ENCODE data around the gene ATP11B.

ATP11B gene

GRCh38 chr3:182940266-182940808 is 147.0 kb downstream of the ATP11B start:
- Histone ChIP-seq H3K4me1 (ENCODE audit: control insufficient read depth, insufficient read depth, low read length, poor library complexity, severe bottlenecking) (peaks cover 2% of the 10 kb centered on the region), H3K9me3 (ENCODE audit: control insufficient read depth, low read length) (no peaks in the 10 kb centered on the region), H3K36me3 (ENCODE audit: control insufficient read depth, insufficient read depth, low read length) (no peaks in the 10 kb centered on the region), H3K27ac (ENCODE audit: insufficient read depth, low read length, poor library complexity, severe bottlenecking) (no peak overlapping the region), H3K4me3 (ENCODE audit: insufficient read depth, low read depth, low read length, poor library complexity, severe bottlenecking) (no peak overlapping the region), H3K27me3 (replicated peaks; ENCODE audit: control insufficient read depth, insufficient read depth, low read length, poor library complexity, severe bottlenecking) (no peaks in the 10 kb centered on the region)
- DNase-seq, result no peak

- no peaks in the 10 kb centered on the region for H3K9me3 ChIP-seq (ENCODE audit: control insufficient read depth, low read length)
- no peaks in the 10 kb centered on the region for H3K4me1 ChIP-seq (ENCODE audit: control insufficient read depth, insufficient read depth, low read length, poor library complexity, severe bottlenecking)
- no peak overlapping the region for H3K27ac ChIP-seq (ENCODE audit: insufficient read depth, low read length, poor library complexity, severe bottlenecking)
- DNase-seq, result no peak
- H3K4me3 ChIP-seq (ENCODE audit: insufficient read depth, low read depth, low read length, poor library complexity, severe bottlenecking), result no peak overlapping the region
- peaks cover 1% of the 10 kb centered on the region for H3K36me3 ChIP-seq (ENCODE audit: control insufficient read depth, insufficient read depth, low read length)
- no peaks in the 10 kb centered on the region for H3K27me3 ChIP-seq (replicated peaks; ENCODE audit: control insufficient read depth, insufficient read depth, low read length, poor library complexity, severe bottlenecking)
Observed at GRCh38 chr3:182941719-182942118, 148.4 kb downstream of the ATP11B start.

DNA sequence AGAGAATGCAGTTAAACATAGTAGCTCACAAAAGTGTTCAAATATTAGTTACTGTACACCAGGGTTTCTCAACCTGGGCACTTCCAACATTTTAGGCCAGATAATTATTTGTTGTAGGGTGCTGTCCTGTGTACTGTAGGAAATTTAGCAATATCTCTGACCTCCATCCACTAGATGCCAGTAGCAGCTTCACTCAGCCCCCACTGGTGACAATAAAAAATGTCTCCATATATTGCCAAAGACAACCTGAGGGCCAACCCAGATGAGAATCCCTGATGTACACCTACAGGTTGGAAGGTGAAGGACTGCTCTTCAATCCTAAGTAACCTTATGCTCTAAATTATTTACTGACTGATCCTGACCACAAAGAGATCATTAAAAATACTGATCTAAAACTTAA is 154.6 kb downstream of the ATP11B start:
- Histone ChIP-seq H3K27me3 (replicated peaks; ENCODE audit: control insufficient read depth, insufficient read depth, low read length, poor library complexity, severe bottlenecking) (no peaks in the 10 kb centered on the region), H3K36me3 (ENCODE audit: control insufficient read depth, insufficient read depth, low read length) (peaks cover 5% of the 10 kb centered on the region), H3K4me1 (ENCODE audit: control insufficient read depth, insufficient read depth, low read length, poor library complexity, severe bottlenecking) (no peaks in the 10 kb centered on the region), H3K27ac (ENCODE audit: insufficient read depth, low read length, poor library complexity, severe bottlenecking) (no peak overlapping the region), H3K4me3 (ENCODE audit: insufficient read depth, low read depth, low read length, poor library complexity, severe bottlenecking) (no peak overlapping the region), H3K9me3 (ENCODE audit: control insufficient read depth, low read length) (no peaks in the 10 kb centered on the region)
- no peak for DNase-seq

DNA sequence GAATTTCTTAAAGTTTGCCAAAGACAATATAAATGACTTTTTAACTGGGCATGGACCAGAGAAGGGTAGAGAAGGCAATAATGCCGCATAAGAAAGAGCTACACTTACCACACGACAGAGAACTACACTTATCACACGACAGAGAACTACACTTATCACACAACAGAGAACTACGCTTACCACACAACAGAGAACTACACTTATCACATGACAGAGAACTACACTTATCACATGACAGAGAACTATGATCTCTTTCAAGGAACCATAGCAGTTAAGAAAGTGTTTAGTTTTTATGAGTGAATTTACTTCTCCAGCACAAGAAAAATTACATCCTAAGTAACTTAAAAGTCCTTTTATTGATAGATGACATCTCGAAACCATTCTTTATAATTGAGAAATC is 155.0 kb downstream of the ATP11B start:
- no peak for DNase-seq
- Histone ChIP-seq H3K36me3 (ENCODE audit: control insufficient read depth, insufficient read depth, low read length) (peaks cover 5% of the 10 kb centered on the region), H3K27me3 (replicated peaks; ENCODE audit: control insufficient read depth, insufficient read depth, low read length, poor library complexity, severe bottlenecking) (no peaks in the 10 kb centered on the region), H3K4me3 (ENCODE audit: insufficient read depth, low read depth, low read length, poor library complexity, severe bottlenecking) (no peak overlapping the region), H3K27ac (ENCODE audit: insufficient read depth, low read length, poor library complexity, severe bottlenecking) (no peak overlapping the region), H3K9me3 (ENCODE audit: control insufficient read depth, low read length) (no peaks in the 10 kb centered on the region), H3K4me1 (ENCODE audit: control insufficient read depth, insufficient read depth, low read length, poor library complexity, severe bottlenecking) (no peaks in the 10 kb centered on the region)

GRCh38 chr3:182949688-182950087 is 156.4 kb downstream of the ATP11B start:
- Histone ChIP-seq H3K27ac (ENCODE audit: insufficient read depth, low read length, poor library complexity, severe bottlenecking) (no peak overlapping the region), H3K27me3 (replicated peaks; ENCODE audit: control insufficient read depth, insufficient read depth, low read length, poor library complexity, severe bottlenecking) (no peaks in the 10 kb centered on the region), H3K36me3 (ENCODE audit: control insufficient read depth, insufficient read depth, low read length) (peaks cover 5% of the 10 kb centered on the region), H3K4me3 (ENCODE audit: insufficient read depth, low read depth, low read length, poor library complexity, severe bottlenecking) (no peak overlapping the region), H3K4me1 (ENCODE audit: control insufficient read depth, insufficient read depth, low read length, poor library complexity, severe bottlenecking) (no peaks in the 10 kb centered on the region), H3K9me3 (ENCODE audit: control insufficient read depth, low read length) (no peaks in the 10 kb centered on the region)
- DNase-seq, result no peak

- Histone ChIP-seq H3K9me3 (ENCODE audit: control insufficient read depth, low read length) (no peaks in the 10 kb centered on the region), H3K27ac (ENCODE audit: insufficient read depth, low read length, poor library complexity, severe bottlenecking) (no peak overlapping the region), H3K36me3 (ENCODE audit: control insufficient read depth, insufficient read depth, low read length) (peaks cover 12% of the 10 kb centered on the region), H3K4me1 (ENCODE audit: control insufficient read depth, insufficient read depth, low read length, poor library complexity, severe bottlenecking) (no peaks in the 10 kb centered on the region), H3K27me3 (replicated peaks; ENCODE audit: control insufficient read depth, insufficient read depth, low read length, poor library complexity, severe bottlenecking) (no peaks in the 10 kb centered on the region), H3K4me3 (ENCODE audit: insufficient read depth, low read depth, low read length, poor library complexity, severe bottlenecking) (no peak overlapping the region)
- DNase-seq, result no peak
Observed at GRCh38 chr3:182954553-182955235, 161.4 kb downstream of the ATP11B start.

DNA sequence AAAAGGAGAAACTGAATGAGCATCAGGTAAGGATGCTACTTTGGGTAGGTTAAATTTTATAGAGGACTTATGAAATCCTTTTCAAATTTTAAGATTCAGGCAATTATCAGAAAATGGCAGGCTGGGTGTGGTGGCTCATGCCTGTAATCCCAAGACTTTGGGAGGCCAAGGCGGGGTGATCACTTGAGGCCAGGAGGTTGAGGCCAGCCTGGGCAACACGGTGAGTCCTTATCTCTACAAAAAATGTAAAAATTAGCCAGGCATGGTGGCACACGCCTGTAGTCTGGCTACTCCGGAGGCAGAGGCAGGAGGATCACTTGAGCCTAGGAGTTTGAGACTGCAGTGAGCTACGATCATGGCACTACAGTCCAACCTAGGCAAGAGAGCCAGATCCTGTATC is 163.9 kb downstream of the ATP11B start:
- Histone ChIP-seq H3K36me3 (ENCODE audit: control insufficient read depth, insufficient read depth, low read length) (peaks cover 12% of the 10 kb centered on the region), H3K4me1 (ENCODE audit: control insufficient read depth, insufficient read depth, low read length, poor library complexity, severe bottlenecking) (no peaks in the 10 kb centered on the region), H3K9me3 (ENCODE audit: control insufficient read depth, low read length) (no peaks in the 10 kb centered on the region), H3K27ac (ENCODE audit: insufficient read depth, low read length, poor library complexity, severe bottlenecking) (no peak overlapping the region), H3K4me3 (ENCODE audit: insufficient read depth, low read depth, low read length, poor library complexity, severe bottlenecking) (no peak overlapping the region), H3K27me3 (replicated peaks; ENCODE audit: control insufficient read depth, insufficient read depth, low read length, poor library complexity, severe bottlenecking) (no peaks in the 10 kb centered on the region)
- DNase-seq, result no peak

GRCh38 chr3:182957676-182958266 is 164.5 kb downstream of the ATP11B start:
- DNase-seq, result no peak
- Histone ChIP-seq H3K9me3 (ENCODE audit: control insufficient read depth, low read length) (no peaks in the 10 kb centered on the region), H3K4me1 (ENCODE audit: control insufficient read depth, insufficient read depth, low read length, poor library complexity, severe bottlenecking) (no peaks in the 10 kb centered on the region), H3K36me3 (ENCODE audit: control insufficient read depth, insufficient read depth, low read length) (peaks cover 12% of the 10 kb centered on the region), H3K27me3 (replicated peaks; ENCODE audit: control insufficient read depth, insufficient read depth, low read length, poor library complexity, severe bottlenecking) (no peaks in the 10 kb centered on the region), H3K27ac (ENCODE audit: insufficient read depth, low read length, poor library complexity, severe bottlenecking) (no peak overlapping the region), H3K4me3 (ENCODE audit: insufficient read depth, low read depth, low read length, poor library complexity, severe bottlenecking) (no peak overlapping the region)

DNA sequence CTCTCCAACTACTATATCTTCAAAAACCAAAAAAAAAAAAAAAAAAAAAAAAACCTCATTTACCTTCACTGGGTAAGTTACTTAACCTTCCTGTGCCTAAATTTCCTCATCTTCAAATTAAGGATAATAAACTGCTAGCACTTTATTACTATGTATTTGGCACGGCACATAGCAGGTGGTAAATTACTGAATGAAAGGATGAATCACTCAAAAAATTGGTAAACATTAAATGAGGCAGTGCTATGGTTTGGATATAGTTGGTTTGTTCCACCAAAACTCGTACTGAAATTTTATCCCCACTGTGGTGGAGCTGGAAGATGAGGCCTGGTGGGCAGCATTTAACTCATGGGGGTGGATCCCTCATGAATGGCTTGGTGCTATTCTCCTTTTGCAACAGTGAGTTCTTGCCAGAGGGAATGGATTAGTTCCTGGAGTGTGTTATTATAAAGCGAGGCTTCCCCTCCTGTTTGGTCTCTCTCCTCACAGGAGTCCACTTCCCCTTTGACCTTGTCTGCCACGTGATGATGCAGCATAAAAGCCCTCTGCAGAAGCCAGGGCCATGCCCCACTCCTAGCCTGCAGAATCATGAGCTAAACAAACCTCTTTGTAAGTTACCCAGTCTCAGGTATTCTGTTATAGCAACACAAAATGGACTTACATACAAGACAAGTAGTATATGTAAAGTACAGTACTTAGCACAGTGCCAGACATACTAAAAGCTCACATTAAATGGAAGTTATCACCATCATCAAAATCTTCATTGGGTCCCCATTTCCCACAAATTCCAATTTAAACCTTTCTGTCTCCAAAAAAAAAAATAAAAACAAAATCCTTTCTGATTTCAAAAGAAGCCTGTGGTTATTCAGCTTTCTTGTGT is 166.4 kb downstream of the ATP11B start:
- Histone ChIP-seq H3K27ac (ENCODE audit: insufficient read depth, low read length, poor library complexity, severe bottlenecking) (no peak overlapping the region), H3K36me3 (ENCODE audit: control insufficient read depth, insufficient read depth, low read length) (peaks cover 18% of the 10 kb centered on the region), H3K27me3 (replicated peaks; ENCODE audit: control insufficient read depth, insufficient read depth, low read length, poor library complexity, severe bottlenecking) (no peaks in the 10 kb centered on the region), H3K9me3 (ENCODE audit: control insufficient read depth, low read length) (no peaks in the 10 kb centered on the region), H3K4me1 (ENCODE audit: control insufficient read depth, insufficient read depth, low read length, poor library complexity, severe bottlenecking) (no peaks in the 10 kb centered on the region), H3K4me3 (ENCODE audit: insufficient read depth, low read depth, low read length, poor library complexity, severe bottlenecking) (no peak overlapping the region)
- no peak for DNase-seq

GRCh38 chr3:182962166-182962565 is 168.9 kb downstream of the ATP11B start:
- Histone ChIP-seq H3K36me3 (ENCODE audit: control insufficient read depth, insufficient read depth, low read length) (peaks cover 7% of the 10 kb centered on the region), H3K4me3 (ENCODE audit: insufficient read depth, low read depth, low read length, poor library complexity, severe bottlenecking) (no peak overlapping the region), H3K27me3 (replicated peaks; ENCODE audit: control insufficient read depth, insufficient read depth, low read length, poor library complexity, severe bottlenecking) (no peaks in the 10 kb centered on the region), H3K27ac (ENCODE audit: insufficient read depth, low read length, poor library complexity, severe bottlenecking) (no peak overlapping the region), H3K4me1 (ENCODE audit: control insufficient read depth, insufficient read depth, low read length, poor library complexity, severe bottlenecking) (no peaks in the 10 kb centered on the region), H3K9me3 (ENCODE audit: control insufficient read depth, low read length) (no peaks in the 10 kb centered on the region)
- DNase-seq, result no peak

Measured in effector memory CD4-positive, alpha-beta T cell (primary cell).